GM12878 (cell line): Measurements from ENCODE around the gene C18orf54. TPM values are rescaled to one million over a fixed set of nuclear protein-coding genes. Genes with fewer than 3 reads are reported as not detected.

Experiments used
- CHD2 ChIP-seq: IDR thresholded peaks from 2 replicates; pipeline ENCODE4 v1.6.1; 2011; ENCODE audit warnings: low read depth, low read length, improper control_type of control experiment, borderline replicate concordance
- RELA ChIP-seq: fragments of 450-650 bp; IDR thresholded peaks from 2 replicates; pipeline ENCODE4 v1.8.0; 2014; ENCODE audit warnings: borderline replicate concordance; ENCODE audit not compliant: partially characterized antibody
- RUNX3 ChIP-seq: IDR thresholded peaks from 2 replicates; pipeline ENCODE4 v1.6.1; 2012; ENCODE audit warnings: low read length, inconsistent platforms
- polyA plus RNA-seq, 11 experiments: library from polyadenylated mRNA; depleted of rRNA in 4 of 11; unstranded in 6 of 11; stranded (reverse) in 5 of 11; fragments of >200 nt; fragmentation: Nextera tagmentation in 4 of 11; fragmentation: Illumina TruSeq in 1 of 11; extraction: Ambion mirVana in 4 of 11; extraction: Trizol in 1 of 11; gene quantifications; 1 replicate in 1 of 11; 2 replicates in 10 of 11; pipeline versions ENCODE4 v1.2.1 to v1.2.3, GENCODE V29; 2011 to 2016; ENCODE audit warnings: inconsistent platforms in 2 of 11, missing spikeins in 2 of 11, low read depth in 1 of 11
- total RNA-seq, 4 experiments: library from RNA; depleted of rRNA in 3 of 4; stranded (reverse); fragments of >200 nt in 3 of 4; fragmentation: Illumina TruSeq in 1 of 4; extraction: Trizol in 1 of 4; gene quantifications; 2 replicates each; pipeline versions ENCODE4 v1.2.1 to v1.2.3, GENCODE V29; 2013 to 2021
- TF ChIP-seq, protein P1 (sequence below): fragments of 450-650 bp; IDR thresholded peaks from 2 replicates; pipeline ENCODE4 v1.6.1; 2014; ENCODE audit warnings: mild to moderate bottlenecking
- TF ChIP-seq, protein P2 (sequence below): IDR thresholded peaks from 2 replicates; pipeline ENCODE4 v1.6.1; 2012; ENCODE audit warnings: improper control_type of control experiment, low read depth, low read length; ENCODE audit not compliant: insufficient replicate concordance

C18orf54 gene
- total and polyA plus RNA-seq, 10 of the 15 experiments (the other 5 are each of a cell fraction or from before 2014, with no cell fraction given) = 1.2 to 7.6 (median 2.8) TPM

DNA sequence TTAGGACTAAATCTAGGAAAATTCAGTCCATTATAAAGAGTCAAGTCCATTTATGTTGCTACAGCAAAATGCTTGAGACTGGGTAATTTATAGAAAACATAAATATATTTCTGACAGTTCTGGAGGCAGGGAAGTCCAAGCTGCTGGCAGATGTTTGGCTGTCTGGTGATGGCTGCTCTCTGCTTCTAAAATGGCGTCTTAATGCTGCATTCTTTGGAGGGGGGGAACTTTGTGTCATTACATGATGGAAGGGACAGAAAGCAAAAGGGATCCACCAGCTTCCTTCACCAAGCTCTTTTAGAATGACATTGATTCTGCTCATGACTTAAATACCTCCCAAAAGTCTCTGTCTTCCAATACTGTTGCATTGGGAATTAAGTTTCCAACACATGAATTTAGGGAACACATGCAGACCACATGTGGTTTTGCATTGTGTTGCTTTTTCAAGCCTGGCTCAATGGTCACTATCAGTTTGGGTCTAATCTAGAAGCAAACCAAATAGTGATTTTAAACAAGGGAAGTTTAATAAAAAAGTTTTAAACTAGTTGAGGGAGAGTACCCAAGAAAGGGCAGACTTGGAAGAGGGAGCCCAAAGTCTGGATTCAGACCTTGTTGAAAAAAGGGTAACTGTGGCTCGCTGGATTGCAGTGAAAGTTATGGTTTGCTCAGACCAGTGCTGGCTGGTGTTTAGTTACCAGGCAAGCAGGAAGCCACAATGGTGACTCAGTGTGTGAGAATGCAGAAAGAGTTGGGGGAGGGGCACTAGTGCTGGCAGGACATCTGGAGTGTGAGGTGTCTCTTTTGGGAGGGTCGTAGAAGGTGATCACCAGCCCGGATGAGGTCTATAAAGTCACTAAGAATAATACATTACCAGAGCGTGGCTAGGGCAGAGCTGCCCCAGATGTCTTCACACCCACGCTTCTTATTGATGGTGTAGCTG lies 30.8 kb downstream of the C18orf54 start (continued):
- TF ChIP-seq, protein P1, sequence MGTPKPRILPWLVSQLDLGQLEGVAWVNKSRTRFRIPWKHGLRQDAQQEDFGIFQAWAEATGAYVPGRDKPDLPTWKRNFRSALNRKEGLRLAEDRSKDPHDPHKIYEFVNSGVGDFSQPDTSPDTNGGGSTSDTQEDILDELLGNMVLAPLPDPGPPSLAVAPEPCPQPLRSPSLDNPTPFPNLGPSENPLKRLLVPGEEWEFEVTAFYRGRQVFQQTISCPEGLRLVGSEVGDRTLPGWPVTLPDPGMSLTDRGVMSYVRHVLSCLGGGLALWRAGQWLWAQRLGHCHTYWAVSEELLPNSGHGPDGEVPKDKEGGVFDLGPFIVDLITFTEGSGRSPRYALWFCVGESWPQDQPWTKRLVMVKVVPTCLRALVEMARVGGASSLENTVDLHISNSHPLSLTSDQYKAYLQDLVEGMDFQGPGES = no peak
- TF ChIP-seq, protein P2, sequence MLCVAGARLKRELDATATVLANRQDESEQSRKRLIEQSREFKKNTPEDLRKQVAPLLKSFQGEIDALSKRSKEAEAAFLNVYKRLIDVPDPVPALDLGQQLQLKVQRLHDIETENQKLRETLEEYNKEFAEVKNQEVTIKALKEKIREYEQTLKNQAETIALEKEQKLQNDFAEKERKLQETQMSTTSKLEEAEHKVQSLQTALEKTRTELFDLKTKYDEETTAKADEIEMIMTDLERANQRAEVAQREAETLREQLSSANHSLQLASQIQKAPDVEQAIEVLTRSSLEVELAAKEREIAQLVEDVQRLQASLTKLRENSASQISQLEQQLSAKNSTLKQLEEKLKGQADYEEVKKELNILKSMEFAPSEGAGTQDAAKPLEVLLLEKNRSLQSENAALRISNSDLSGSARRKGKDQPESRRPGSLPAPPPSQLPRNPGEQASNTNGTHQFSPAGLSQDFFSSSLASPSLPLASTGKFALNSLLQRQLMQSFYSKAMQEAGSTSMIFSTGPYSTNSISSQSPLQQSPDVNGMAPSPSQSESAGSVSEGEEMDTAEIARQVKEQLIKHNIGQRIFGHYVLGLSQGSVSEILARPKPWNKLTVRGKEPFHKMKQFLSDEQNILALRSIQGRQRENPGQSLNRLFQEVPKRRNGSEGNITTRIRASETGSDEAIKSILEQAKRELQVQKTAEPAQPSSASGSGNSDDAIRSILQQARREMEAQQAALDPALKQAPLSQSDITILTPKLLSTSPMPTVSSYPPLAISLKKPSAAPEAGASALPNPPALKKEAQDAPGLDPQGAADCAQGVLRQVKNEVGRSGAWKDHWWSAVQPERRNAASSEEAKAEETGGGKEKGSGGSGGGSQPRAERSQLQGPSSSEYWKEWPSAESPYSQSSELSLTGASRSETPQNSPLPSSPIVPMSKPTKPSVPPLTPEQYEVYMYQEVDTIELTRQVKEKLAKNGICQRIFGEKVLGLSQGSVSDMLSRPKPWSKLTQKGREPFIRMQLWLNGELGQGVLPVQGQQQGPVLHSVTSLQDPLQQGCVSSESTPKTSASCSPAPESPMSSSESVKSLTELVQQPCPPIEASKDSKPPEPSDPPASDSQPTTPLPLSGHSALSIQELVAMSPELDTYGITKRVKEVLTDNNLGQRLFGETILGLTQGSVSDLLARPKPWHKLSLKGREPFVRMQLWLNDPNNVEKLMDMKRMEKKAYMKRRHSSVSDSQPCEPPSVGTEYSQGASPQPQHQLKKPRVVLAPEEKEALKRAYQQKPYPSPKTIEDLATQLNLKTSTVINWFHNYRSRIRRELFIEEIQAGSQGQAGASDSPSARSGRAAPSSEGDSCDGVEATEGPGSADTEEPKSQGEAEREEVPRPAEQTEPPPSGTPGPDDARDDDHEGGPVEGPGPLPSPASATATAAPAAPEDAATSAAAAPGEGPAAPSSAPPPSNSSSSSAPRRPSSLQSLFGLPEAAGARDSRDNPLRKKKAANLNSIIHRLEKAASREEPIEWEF = no peak
- peak; percentile 73 for TF ChIP-seq RUNX3
- no peak for TF ChIP-seq RELA
- no peak for TF ChIP-seq CHD2
